CD4-positive, alpha-beta T cell treated with Interleukin-12 subunit alpha and Interleukin-12 subunit beta, for 1 hour (primary cell): ENCODE measurements around the gene PNPLA8.
"Not testable (repeated sequence)": the region's sequence is repeated elsewhere in the genome, so short reads cannot be mapped to it uniquely, and the experiment has no call there.

Experiments
- DNase-seq: peaks from one replicate; pipeline ENCODE4 v3.0.0-alpha.2; 2020

PNPLA8 gene

DNA sequence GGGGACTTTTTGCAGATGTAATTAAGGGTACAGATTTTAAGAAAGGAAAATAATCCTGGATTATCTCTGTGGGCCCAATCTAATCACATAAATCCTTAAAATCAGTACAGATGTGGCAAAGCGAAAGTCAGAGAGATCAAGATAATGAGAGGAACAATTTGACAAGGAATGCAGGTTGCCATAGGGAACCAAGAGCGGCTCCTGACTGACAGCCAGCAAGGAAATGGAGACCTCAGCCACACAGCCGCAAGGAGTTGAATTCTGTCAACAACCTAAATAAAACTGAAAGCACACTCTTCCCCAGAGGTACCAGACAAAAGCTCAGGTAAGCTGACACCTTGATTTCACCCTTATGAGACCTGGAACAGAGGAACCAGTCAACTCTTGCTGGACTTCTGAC is 3.4 kb upstream of the PNPLA8 start:
- DNase-seq: no peak

DNA sequence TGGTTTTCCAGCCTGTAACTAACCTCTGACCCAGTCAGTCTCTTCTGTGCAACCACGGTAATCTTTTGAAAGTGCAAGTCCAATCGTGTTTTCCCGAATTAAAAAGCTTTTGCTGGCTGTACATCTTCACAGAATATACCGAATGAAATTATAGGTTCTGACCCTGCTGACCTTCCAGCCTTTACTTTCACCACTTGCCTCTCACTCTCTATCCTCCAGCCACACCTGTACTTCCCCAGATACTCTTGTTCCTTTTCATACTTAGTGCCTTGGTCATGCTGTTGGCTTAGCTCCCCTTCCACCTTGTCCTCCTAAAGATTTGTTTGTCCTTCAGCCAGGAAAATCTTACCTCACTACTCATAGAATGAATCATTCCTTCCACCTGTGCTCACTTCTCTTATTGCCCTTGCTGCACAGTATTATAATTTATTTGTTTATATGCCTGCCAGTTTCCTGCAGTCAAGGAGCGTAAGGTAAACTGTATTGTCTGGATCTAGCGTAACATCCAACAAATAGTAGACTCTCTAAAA is 2.3 kb upstream of the PNPLA8 start:
- DNase-seq: no peak

DNA sequence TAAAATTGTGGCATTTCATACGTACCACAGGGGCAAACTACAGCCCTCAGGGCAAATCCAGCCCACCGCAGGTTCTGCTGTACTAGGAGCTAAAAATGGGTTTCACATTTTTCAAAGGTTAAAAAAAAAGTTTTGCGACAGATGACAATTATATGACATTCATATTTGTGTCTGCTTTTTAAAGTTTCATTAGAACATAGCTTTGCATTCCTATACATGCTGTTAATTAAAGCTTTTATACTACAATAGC is 758 bp upstream of the PNPLA8 start:
- no peak for DNase-seq

DNA sequence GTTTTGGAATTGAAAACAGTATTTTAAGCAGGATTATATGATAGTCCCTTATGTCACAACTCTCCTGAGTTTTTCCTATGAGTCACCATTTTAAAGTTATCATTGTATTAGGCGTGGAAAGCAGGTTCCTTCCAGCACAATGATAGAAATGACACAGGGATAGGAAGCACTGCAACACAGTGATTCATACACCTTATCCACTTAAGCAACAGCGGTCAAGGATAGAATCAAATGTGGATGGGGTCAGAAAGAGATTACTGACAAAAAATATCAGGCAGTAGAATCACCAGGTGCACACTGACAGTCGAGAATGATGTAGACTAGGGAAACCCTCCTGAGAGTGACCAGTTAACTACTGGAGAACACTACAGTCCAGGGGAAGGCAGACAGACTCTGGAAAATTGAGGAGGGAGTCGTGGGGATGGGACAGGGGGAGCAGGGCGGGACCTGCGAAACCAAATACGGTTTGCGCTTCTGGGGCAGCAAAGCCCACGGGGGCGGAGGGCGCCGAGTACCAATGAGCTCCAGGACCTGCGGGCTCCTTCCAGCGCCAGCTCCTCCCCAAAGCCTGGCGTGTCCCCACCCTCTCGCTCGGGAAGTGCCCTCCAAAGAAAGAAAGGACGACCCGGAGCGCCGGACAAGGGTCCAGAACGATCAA is 479 bp downstream of the PNPLA8 start:
- no peak for DNase-seq

DNA sequence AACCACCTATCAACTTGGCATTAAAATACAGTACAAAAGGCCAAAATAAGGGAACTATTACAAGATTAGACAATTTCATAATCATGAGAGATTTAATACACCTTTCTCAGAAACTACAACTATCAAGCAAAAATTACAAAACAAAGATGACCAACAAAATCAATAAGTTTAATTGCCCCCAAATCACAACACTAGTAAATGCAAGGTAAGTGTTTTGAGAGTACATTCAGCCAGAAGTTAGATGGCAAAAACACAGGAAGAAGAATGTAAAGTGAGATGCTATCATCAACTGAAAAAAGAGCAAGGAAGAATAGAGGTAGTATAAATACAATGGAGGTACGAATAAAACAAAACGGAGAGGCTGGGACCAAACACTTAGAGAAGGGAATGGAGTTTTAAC is 3.2 kb downstream of the PNPLA8 start:
- no peak for DNase-seq

DNA sequence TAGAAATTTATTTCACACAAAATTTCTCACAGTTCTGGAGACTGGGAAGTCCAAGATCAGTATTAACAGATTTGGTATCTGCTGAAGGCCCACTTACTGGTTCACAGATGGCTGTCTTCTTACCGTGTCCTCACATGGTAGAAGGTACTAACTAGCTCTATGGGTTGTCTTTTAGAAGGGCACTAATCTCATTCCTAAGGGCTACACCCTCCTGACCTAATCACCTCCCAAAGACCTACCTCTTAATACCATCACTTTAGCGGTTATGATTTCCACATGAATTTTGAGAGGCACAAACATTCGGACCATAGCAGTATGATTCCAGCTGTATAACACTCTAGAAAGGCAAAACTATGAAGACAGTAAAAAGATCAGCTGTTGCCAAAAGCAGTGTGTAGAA is 8.0 kb downstream of the PNPLA8 start:
- DNase-seq: no peak

DNA sequence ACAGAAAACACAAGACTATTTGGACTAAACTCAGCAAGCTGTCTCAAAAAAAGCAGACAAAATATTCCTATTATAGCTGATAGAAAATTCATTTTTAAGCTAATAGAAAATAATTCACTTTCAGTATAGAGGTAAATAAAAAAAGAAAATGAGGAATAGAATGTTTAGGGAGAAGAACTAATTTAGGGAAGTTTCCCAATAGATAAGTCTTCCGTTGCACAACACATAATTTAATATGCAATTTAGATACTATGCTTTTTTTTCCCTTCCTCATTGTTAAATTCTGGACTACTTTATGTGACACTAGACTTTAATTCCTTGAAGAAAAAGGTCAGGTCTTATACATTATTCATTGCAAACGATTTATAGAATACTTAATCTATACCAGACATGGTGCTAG is 10.3 kb downstream of the PNPLA8 start:
- no peak for DNase-seq

DNA sequence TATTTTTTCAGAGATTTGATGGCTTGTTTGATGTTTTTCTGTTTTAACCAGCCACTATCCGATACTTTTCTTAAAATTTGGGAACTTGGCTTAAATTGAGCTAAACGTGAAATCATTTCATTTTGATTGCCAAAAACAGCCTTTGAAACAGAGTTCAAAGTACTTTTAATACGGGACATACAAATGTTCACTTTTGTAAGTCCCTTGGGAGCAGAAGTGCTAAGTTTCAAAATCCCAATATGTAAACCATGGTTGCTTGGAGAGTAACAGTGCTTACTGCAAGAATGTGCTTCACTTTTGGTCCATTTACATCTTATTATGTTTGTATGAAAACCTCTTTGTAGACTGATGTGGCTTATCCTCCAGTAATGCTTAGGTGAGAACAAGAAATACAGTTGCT is 10.9 kb downstream of the PNPLA8 start:
- no peak for DNase-seq

DNA sequence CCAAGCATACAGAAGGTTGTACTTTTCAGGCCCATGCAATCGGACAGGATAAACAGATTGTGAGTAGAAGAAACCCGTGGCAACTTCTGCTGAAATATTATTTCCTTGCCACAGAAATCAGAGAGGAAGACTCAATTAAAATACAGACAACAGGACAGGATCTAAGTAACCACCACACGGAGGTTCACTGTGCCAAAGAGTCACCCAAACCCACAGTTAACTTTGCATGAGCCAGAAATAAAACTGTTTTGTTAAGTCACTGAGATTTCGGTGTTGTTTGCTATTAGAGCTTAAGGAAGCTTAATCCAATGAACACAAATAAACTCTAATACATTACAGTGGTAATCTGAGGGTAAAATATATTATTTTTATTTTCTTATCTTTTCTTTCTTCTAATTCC is 14.0 kb downstream of the PNPLA8 start:
- no peak for DNase-seq

DNA sequence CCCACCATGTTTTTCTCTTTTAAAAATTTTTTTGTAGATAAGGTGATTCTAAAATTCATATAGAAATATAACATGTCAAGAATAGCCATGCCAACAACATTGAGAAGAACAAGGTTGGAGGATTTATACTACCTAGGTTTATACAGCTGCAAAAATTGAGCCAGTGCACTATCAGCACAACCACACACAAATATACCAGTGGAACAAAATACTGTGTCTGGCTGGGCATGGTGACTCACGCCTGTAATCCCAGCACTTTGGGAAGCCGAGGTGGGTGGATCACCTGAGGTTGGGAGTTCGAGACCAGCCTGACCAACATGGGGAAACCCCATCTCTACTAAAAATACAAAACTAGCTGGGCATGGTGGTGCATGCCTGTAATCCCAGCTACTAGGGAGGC is 21.4 kb downstream of the PNPLA8 start:
- DNase-seq: not testable (repeated sequence)

DNA sequence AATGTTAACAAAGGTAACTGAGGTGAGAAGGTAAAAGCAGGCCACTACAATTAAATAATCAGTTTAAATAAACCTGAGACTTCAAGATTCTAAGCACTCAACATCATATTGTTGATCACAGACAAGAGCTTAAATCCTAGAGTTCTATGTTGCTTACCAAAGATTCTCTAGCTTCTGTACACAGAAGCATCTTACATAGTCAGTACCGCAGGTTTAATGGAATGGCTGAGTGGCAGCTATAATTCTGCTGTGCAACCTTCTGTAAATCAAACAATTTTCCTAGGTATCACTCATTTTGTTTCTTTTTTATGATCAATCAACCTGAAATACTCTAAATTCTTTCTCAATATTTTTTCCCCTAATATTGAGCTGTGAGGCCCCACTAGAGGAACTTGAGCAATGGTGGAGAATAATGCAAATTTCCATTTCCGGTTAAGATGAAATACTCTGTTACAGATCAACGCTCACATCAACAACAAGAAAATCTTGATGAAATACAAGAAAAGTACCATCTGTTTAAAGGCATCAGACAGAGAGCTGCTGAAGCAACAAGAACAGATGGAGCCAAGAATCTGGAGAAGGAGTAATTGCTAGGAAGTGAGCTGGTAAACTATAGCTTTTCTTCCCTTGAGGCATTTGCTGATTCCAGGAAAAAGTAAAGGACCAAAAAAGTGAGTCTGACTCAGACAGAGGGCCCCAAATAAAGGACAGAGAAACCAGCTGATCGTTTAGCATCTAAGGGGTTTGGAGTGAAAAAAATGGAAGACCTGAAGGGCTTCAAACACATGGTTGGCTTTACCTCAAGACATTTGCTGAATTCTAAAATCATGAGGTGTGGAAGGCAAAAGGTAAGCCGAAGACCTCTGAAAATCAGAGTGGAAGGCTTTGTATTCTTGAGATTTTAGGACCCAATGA is 22.6 kb downstream of the PNPLA8 start:
- DNase-seq: no peak

DNA sequence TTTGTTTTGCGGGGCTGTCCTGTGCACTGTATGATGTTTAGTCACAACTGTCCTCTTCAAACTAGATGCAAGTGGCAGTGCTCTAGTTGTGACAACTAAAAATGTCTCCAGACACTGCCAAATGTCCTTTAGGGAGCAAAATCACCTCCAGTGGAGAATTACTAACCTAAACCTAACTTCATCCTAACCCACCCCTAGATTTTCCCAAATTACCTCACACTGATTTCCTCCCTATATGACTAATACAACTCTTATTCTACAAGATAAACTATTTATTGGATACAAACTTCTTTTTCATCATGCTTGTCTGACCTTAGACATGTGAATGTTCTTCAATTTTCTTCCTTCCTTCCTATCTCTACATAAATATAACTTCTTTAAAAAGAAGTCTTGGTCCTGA is 26.4 kb downstream of the PNPLA8 start:
- no peak for DNase-seq

DNA sequence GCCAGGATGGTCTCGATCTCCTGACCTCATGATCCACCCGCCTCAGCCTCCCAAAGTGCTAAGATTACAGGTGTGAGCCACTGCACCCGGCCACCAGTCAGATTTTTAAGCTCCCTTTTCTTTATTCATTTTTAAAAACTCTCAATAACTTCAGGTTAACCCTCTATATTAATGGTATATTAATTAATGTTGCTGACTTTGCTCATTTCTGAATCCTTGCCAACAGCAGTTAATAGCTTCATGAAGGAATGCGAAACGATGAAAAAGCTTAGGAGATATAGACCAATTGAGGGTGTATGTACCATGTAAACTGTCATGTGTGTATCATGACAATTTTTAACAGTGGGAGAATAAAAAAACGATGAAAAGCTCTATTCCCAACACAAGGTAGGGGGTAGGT is 27.5 kb downstream of the PNPLA8 start:
- DNase-seq: no peak

DNA sequence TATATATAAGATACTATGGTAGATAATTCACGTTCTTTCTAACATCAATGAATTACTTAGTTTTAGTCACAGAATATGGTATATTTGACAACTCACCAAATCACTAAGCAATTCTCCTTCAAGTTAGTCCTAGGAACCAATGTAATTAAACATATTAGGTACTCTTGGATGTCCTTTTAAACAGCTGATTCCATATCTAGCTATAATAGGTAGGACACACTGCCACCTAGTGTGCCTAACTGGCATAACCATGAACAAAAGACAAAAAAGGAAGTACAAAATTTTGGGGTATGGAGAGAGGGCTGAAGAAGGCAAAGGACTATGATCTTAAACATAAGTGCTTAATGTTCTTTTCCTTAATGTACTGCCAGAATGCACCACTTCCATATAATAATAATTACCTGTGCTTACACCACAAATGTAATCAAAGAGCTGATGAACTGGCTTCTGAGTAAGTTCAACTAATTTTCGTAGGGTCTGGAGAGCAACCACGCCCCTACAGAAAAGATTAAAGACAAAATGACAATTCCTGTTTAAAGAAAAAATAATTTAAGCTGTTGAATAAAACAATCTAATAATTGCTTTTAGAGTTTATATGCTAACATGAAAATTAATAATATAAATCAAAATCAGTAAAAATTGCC is 28.7 kb downstream of the PNPLA8 start:
- peak; percentile 56 for DNase-seq

DNA sequence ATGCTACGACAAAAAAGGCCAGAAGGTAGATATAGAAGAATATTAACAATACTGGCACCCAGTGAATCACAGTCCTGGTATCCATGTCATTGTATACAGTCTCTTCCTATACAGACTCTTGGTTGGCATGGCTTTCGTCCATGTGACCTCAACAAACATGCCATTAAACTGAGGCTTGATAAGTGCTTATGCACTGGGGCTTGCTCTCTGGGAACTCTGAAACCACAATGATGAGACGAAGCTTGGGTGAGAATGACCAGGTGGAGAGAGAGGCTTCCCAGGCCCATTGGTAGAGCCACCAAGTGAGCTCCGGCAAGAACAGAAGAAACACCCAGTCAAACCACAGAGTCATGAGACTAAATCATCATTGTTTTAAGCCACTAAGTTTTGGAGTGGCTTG is 33.2 kb downstream of the PNPLA8 start:
- no peak for DNase-seq

DNA sequence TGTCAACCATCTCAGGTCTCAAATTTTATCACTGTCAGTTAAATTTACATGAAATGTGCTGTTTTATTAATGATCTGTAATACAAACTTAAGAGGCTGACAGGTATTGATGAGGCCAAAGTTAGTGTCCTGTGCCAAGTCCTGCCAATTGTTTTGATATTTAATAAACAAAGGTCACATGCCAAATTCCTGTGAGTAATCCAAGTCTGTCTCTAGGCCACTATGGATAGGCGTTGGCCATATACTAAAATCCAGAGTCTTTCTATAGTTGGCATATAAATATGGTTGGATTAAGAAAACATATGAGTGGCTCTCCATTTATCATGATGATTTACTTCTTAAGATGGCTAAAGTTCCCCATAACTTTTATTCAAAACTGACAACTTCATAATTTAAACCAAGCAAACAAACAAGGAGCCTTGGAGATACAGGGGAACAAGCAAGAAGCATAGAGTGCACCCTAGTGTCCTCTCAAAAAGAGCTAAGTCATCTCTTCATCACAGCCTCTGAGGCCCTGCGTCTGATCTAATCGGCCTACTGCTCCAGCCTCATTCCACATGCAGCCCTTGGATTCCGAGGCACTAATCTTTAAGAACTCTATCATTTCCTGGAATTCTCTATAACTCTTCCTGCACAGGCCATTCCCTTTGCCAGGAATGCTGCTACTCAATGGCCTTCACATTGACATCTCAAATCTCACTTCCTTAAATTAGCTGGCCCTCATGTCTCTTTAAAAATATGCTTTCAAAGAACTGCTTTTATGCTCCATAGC is 37.0 kb downstream of the PNPLA8 start:
- DNase-seq: no peak

DNA sequence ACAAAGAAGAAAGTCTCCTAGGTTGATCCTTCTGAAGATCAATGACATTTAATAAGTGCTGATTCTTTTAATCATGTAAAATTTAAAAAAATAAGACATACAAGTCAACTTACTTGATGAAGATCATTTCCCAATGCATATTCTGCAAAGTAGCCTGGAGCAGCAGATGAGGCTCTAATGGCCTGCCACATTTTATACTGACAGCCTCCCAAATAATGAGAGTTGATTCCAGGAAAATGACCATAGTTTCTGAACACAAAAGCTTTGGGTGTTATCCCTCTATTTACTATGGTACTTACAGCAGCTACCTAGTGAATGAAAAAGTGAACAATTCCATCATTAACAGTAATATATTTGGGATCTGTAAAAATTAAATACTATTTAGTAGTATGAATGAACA is 38.3 kb downstream of the PNPLA8 start:
- DNase-seq: no peak

DNA sequence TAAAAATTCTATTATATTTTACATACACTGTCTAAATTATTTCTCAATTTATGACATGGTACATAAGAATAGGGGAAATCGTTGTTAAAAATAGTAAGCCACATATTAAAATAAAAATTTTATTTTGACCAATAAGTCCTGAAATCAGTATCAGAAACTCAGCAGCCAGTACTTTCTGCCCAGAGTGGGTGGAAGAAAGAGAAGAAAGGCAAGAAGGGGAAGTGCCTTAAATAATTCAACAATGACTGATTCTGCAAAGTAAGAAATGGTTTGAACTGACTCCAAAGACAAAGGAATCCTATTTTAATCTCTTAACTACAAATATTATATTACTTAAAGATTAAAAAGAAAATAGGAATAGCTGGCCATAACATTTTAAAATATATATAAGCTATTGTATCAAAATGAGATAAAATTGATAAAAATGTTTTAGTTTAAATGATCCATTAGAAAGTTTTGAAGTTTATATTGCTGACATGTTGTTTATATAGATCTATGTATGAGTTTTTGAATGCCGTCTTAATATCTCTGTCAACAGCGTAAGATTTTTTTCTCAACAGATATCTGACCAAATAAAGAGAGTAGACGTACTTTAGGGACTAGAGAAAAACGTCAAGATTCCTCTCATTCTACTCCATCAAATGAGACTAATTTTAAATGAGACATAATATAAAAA is 39.5 kb downstream of the PNPLA8 start:
- DNase-seq: no peak

DNA sequence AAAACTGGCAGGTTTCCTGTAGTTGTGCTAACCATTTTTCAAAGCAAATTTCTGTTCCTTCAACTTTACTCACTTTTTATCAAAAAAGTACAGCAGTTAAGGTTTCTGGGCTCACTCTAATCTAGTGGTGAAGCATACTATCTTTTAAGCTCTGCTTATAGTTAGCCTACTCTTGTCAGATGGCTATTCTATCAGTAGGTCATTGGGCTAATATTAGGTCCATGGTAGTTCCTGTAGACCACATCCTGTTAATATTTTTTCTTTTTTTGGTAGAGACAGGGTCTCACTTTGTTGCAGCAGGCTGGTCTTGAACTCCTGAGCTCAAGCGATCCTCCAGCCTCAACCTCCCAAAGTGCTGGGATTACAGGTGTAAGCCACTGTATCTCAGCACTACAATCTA is 41.8 kb downstream of the PNPLA8 start:
- DNase-seq: no peak

DNA sequence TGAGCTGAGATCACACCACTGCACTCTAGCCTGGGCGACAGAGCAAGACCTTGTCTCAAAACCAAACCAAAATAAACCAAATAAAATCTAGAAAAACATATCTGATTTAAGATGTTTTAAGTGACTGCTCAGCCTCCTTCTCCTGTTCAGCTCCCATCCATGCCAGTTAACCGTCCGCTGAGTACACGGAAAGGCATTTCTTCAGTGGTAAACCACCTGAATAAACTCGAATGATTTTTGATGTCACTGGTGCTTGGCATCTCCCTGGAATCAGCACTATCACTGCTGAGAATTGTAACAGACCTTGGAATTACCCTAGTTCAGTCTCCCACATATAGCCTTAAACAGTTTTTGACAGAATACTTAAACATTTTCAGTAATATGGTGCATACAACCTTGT is 45.6 kb downstream of the PNPLA8 start:
- no peak for DNase-seq

DNA sequence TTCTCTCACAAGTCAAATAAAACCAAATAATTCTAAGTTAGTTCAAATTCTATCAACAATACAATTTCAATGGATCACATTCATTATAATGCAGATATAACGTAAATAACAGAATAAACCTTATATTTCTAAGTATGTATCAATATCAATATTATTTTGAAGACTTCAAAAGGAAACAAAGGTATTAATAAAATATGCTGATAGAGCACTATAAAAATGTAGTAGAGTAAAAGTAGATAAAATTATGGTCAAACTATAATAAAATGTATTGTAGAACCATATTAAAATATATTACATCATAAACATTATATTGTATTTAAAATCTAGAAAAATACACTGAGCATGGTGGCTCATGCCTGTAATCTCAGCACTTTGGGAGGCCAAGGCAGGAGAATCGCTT is 46.2 kb downstream of the PNPLA8 start:
- no peak for DNase-seq

DNA sequence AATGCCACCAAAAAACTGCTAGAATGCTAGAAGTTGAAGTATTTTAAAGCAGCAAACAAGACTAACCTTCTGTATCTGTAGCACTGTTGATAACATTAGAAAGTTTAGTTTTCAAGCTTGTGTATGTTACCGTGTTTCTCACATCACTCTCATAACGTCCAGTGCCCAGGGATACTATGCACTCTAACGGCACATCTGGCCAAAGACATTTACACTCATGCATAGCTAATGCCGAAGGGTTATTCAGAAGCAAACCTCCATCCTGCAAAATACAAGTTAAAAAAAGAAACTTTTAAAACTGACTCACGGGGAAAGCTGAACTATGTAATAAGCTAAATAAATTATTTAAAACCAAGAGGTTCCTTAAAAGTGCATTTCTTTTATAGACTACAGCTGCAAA is 46.8 kb downstream of the PNPLA8 start:
- DNase-seq: no peak

DNA sequence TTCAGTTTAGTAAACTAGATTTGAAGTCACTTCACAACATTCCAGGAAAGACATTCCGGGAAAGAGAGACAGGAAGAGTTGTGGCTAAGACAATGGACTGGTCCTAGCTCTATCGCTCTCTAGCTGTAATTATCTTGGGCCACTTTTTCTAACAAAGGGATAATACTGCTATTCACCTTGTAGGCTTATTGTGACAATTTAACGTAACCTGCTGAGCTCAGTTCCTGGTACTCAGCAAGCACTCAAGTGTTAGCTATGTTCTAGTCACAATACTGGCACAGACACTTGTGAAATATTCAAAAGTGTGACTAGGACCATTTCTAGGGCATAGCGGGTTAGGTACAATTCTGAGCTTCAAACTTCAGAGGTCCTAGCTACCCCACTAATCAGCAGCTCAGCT is 57.7 kb downstream of the PNPLA8 start:
- no peak for DNase-seq
